HS-27A (cell line): Measurements from ENCODE around the gene KMT5C.
"Not testable (repeated sequence)": the region's sequence is repeated elsewhere in the genome, so short reads cannot be mapped to it uniquely, and the experiment has no call there.

ENCODE experiments used
- DNase-seq: peaks from one replicate; pipeline ENCODE4 v3.0.0-alpha.2; 2012; ENCODE audit warnings: low read depth, missing footprints

The KMT5C gene

GRCh38 chr19:55319785-55320184, 19.9 kb upstream of the KMT5C start:
- DNase-seq, result no peak

GRCh38 chr19:55320844-55321419, 18.7 kb upstream of the KMT5C start:
- DNase-seq, result no peak

- DNase-seq, result no peak
Measured at GRCh38 chr19:55321466-55322137, 18.1 kb upstream of the KMT5C start.

DNA sequence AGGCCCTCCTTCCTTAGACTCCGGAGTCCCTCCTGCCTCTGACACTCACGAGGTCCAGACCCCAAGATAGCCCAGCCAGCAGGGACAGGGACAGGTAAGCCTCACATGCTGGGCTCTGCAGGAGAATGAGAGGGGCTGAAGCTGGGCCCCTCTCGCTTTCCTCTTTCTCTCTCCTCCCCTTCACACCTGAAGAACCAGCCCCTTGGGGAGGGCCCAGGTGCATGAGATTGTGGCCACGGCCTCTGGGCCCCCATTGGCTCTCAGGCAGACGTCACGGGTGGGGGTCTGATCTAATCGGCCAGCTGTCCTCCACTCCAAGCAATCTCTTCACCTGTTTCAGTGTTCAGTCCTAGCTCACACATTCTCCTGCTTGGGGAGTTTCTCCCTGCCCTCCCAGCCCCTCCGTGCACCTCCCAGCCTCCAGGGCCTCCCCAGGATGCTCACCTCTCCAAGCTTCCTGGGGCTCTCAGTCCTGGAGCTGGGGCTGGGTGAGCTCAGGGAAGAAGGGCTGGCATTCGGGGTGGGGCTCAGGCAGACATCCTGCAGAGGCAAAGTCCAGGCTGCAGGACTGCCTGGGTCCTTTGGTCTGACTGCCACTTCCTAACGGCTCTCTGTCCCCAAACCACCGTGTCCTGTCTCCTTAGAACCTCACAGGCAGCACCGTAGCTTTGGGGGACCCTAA, 17.3 kb upstream of the KMT5C start:
- DNase-seq, result no peak

- DNase-seq, result no peak
Measured at GRCh38 chr19:55324662-55325061, 15.0 kb upstream of the KMT5C start.

DNA sequence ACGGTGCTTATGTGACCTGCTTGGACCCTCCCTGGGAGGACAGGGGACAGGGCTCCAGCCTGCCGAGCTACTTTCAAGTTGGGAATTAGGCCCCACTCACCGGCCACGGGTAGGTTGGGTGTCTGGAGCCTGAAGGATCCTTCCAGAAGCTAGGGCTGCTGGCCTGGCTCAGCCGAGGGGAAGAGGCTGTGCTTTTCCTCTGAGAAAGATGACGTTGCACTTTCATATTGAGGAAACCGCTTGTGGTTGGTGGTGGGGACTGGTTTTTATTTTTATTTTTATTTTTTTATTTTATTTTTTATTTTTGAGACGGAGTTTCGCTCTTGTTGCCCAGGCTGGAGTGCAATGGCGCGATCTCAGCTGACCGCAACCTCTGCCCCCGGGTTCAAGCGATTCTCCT, 14.5 kb upstream of the KMT5C start, which contains the start of gene TMEM150B:
Gene TMEM150B (minus strand): TSS at position 170 of the 400 bp plus-strand sequence. CDS start 4,305 bp downstream, outside the sequence.
- no peak for DNase-seq

GRCh38 chr19:55328774-55329318, 10.8 kb upstream of the KMT5C start:
- DNase-seq, result not testable (repeated sequence)

GRCh38 chr19:55329791-55330190, 9.9 kb upstream of the KMT5C start:
- not testable (repeated sequence) for DNase-seq

DNA sequence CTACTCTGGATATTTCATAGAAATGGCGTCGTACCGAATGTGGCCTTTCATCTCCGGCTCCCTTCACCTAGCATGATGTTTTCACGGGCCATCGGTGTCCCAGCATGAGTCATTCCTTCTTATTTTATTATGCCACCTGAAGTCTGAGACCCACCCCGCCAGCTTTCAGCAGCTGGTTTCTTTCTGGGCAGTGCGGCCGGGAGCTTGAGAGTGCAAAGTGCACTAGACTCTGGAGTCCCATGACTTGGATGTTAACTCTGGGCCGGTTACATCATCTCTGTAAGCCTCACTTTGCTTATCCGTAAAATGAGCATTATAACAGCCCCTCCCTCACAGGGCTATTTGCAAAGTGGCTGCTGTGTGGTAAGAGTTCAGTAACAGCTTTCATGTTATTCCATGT, 5.8 kb upstream of the KMT5C start:
- no peak for DNase-seq

GRCh38 chr19:55336101-55336500, 3.6 kb upstream of the KMT5C start:
- DNase-seq, result no peak

- DNase-seq, result no peak
Measured at GRCh38 chr19:55339889-55340783, 460 bp downstream of the KMT5C start.

GRCh38 chr19:55340784-55341147, 1.1 kb downstream of the KMT5C start:
- DNase-seq, result no peak

- no peak for DNase-seq
Measured at GRCh38 chr19:55341171-55341588, 1.5 kb downstream of the KMT5C start.

DNA sequence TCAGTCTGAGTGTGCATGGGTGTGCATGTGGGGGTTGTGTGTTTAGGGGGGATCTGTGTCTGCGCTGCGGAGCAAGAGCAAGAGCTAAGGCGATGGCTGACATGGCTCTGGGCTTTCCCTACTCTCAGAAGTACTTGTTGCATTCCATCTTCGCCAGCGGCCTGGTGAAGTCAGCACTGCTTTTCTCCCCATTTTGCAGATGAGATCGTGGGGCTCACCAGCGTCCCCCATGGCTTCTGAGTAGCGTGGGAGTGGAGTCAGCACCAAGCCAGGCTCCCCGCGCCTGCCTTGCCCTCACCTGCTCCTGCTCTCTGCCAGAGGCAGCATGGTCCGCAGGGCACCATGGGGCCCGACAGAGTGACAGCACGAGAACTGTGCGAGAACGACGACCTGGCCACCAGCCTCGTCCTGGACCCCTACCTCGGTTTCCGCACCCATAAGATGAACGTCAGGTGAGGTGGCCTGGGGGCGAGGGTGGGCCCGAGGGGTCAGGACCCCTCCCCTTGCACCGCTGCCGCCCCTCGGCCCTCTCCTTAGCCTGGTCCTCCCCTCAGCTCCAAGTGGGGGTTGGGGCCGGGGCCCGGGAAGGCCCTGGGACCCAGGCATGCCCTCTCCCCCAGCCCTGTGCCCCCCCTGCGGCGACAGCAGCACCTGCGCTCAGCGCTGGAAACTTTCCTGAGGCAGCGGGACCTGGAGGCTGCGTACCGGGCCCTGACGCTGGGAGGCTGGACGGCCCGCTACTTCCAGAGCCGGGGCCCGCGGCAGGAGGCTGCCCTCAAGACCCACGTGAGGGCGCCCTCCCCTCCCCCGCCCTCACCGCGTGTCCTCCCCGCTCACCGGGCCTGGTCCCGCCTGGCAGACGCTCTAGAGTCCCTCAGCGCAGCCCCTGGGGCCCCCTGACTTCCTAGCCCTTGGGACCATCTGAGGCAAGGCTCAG, 2.2 kb downstream of the KMT5C start:
- no peak for DNase-seq

GRCh38 chr19:55344444-55344843, 4.8 kb downstream of the KMT5C start:
- DNase-seq, result no peak

GRCh38 chr19:55345101-55345817, 5.6 kb downstream of the KMT5C start:
- no peak for DNase-seq

GRCh38 chr19:55345818-55346724, 6.4 kb downstream of the KMT5C start:
- DNase-seq, result no peak

- DNase-seq, result no peak
Measured at GRCh38 chr19:55346725-55347441, 7.2 kb downstream of the KMT5C start.
